Bronchial epithelial cell (primary cell): ENCODE results near the gene ADGRL3. TPM values are rescaled to one million over a fixed set of nuclear protein-coding genes. Genes with fewer than 3 reads are reported as not detected.

Experiments
- DNase-seq: peaks from one replicate; pipeline ENCODE4 v3.0.0-alpha.2; 2010; ENCODE audit warnings: low read depth
- FAIRE-seq: peaks from 2 replicates; lab custom pipeline; 2011; peaks lifted over from hg19 to GRCh38; lab: Jason Lieb, UNC
- H3K27me3 ChIP-seq: 2 replicates; pipeline ENCODE4 v1.5.1; 2011; ENCODE audit warnings: low read length; ENCODE audit not compliant: control insufficient read depth, insufficient read depth
- H3K36me3 ChIP-seq: 2 replicates; pipeline ENCODE4 v1.5.1; 2011; ENCODE audit warnings: low read length; ENCODE audit not compliant: control insufficient read depth, insufficient read depth
- H3K4me3 ChIP-seq: 2 replicates; pipeline ENCODE4 v1.5.1; 2011; ENCODE audit warnings: mild to moderate bottlenecking, low read depth, low read length, control low read depth
- total RNA-seq: library from RNA; depleted of rRNA; stranded (reverse); fragments of >200 nt; gene quantifications from 2 replicates; pipeline ENCODE4 v1.2.1, GENCODE V29; 2014
- TF ChIP-seq, protein P1 (sequence below): IDR thresholded peaks from 2 replicates; pipeline ENCODE4 v1.5.1; 2011; ENCODE audit warnings: mild to moderate bottlenecking, moderate library complexity, low read length, control low read depth, inconsistent platforms; ENCODE audit not compliant: insufficient read depth, severe bottlenecking

The ADGRL3 gene
- total RNA-seq, 1 donor from 2014 or later: under 0.01 TPM

DNA sequence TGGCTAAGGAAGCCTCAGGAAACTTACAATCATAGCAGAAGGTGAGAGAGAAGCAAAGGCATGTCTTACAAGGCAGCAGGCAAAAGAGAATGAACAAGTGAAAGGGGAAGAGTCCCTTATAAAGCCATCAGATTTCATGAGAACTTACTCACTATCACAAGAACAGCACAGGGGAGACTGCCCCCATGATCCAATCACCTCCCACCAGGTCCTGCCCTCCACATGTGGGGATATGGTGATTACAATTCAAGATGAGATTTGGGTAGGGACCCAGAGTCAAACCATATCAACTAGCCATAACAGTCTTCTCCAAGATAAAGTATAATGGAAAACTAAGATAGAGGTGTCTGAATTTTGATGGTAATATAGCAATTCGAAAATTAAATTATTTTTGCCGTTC is 534.3 kb downstream of the ADGRL3 start:
- Histone ChIP-seq H3K36me3 (no peaks in the 10 kb centered on the region), H3K4me3 (no peak overlapping the region), H3K27me3 (no peaks in the 10 kb centered on the region)
- DNase-seq (no peak), FAIRE-seq (no peak)
- TF ChIP-seq, protein P1, sequence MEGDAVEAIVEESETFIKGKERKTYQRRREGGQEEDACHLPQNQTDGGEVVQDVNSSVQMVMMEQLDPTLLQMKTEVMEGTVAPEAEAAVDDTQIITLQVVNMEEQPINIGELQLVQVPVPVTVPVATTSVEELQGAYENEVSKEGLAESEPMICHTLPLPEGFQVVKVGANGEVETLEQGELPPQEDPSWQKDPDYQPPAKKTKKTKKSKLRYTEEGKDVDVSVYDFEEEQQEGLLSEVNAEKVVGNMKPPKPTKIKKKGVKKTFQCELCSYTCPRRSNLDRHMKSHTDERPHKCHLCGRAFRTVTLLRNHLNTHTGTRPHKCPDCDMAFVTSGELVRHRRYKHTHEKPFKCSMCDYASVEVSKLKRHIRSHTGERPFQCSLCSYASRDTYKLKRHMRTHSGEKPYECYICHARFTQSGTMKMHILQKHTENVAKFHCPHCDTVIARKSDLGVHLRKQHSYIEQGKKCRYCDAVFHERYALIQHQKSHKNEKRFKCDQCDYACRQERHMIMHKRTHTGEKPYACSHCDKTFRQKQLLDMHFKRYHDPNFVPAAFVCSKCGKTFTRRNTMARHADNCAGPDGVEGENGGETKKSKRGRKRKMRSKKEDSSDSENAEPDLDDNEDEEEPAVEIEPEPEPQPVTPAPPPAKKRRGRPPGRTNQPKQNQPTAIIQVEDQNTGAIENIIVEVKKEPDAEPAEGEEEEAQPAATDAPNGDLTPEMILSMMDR: no peak

DNA sequence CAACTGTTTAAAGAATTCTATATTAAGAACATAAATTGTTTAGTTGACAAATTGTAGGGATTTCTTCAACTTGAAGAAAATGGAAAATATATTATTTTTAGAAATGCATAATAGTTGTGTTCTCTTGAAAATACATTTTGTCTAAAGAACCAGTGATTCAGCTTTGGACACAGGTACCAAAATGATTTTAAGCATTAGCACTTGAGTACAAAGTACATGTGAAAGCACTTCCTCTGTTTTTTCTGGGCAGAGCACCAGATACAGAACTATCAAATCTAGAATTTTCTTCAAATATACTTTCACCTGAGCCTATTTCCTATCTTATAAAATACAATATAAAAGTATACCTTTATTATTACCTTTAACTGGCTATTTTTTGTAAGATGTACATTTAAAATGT is 539.8 kb downstream of the ADGRL3 start:
- DNase-seq (no peak), FAIRE-seq (no peak)
- TF ChIP-seq, protein P1: no peak

DNA sequence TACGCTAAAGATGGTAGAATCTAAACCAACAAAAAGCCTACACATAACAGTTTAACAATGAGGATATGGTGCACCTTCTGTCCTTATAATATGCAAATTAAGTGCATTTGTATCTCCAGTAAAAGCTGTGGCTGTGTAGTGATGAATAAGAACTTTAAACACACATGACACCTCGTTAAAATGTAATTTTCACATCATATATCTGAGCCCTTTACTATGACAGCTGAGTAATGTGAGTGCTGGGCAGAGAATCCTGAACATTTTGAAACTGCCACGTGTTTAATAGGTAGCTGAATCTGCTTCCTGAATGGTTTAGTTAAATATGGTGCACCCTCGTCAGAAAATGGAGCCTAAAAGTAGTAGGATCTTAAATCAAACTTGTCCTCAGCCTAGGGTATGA is 540.8 kb downstream of the ADGRL3 start:
- Histone ChIP-seq H3K4me3 (no peak overlapping the region), H3K27me3 (no peaks in the 10 kb centered on the region), H3K36me3 (no peaks in the 10 kb centered on the region)
- DNase-seq: no peak
- TF ChIP-seq, protein P1: no peak
- no peak for FAIRE-seq

More for the DNA sequence above, 539.8 kb downstream of the ADGRL3 start:
- H3K36me3 ChIP-seq: no peaks in the 10 kb centered on the region
- no peaks in the 10 kb centered on the region for H3K27me3 ChIP-seq
- no peak overlapping the region for H3K4me3 ChIP-seq

DNA sequence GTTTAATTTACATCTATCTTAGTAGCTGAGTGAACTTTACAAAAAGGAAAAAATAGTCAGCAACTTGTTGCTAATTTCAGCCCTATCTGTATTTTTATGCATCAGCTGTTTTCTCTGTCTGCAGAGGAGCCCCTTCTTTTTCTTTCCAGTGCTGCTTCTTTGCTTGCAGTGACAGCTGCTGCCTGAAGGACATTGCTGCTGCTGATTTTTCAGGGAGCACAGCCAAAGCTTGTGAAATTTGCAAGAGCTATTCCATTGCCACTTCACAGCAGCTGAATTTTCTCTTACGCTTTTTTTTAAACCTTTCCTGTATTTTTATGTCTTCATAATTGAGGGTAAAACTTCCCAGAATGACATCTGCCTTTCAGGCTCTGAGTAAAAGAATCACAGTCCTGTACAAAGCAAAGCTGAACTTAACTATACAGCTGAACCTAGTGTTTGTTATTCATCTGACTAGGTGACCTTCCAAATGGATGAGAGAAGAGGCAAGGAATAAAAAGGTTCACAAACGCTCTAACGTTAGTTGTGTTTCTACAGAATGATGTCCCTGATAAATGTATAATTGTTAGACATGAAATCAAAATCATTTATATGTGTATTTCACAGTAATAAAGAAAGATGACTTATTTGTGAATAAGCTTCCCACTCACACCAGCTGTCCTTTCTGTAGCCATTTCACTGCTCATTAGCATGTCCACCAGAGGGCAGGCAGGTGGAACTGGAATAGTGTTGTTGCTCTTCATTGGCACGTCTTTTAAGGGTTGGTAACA is 541.4 kb downstream of the ADGRL3 start:
- DNase-seq (peak; percentile 29), FAIRE-seq (no peak)
- Histone ChIP-seq H3K4me3 (no peak overlapping the region), H3K36me3 (no peaks in the 10 kb centered on the region), H3K27me3 (no peaks in the 10 kb centered on the region)
- TF ChIP-seq, protein P1: peak; percentile 39

DNA sequence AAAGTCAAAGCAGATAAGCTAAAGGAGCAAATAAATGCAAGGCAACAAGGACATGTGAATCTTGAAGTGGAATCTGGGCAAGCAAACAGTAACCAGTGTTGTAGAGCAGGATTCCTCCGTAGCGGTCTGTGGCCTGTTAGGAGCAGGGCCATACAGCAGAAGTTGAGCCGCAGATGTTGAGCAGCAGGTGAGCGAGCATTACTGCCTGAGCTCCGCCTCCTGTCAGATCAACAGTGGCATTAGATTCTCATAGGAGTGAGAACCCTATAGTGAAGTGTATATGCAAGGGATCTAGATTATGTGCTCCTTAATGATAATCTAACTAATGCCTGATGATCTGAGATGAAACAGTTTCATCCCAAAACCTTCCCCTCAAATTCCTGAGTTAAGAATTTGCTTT is 550.7 kb downstream of the ADGRL3 start:
- Histone ChIP-seq H3K36me3 (no peaks in the 10 kb centered on the region), H3K27me3 (no peaks in the 10 kb centered on the region), H3K4me3 (no peak overlapping the region)
- TF ChIP-seq, protein P1: no peak
- DNase-seq (no peak), FAIRE-seq (no peak)
